Left cardiac atrium (tissue), 4 donors: ENCODE measurements around the gene ENTPD6. TPM values are rescaled to one million over a fixed set of nuclear protein-coding genes. Genes with fewer than 3 reads are reported as not detected.

Experiments used
- ATAC-seq, 2 donors: fragments of 200-7000 bp; cut with Tn5 transposase; one replicate each; pipeline ENCODE4 v1.9.1; 2020; ENCODE audit warnings: mild to moderate bottlenecking in 2 of 2, moderate library complexity in 2 of 2
- DNase-seq: peaks from one replicate; pipeline ENCODE4 v3.0.0-alpha.2; 2020
- intact Hi-C, 2 donors: fragments of 100-400 bp; cut with DNase I; formaldehyde crosslinking; loops; one replicate each; pipeline versions ENCODE4 v1.14.1 to v1.15.1; 2022 to 2023
- total RNA-seq, 2 donors: library from RNA; stranded (reverse); fragmentation: NEBNext Ultra II Directional; extraction: Animal tissue kit (Norgen Biotek cat#: 25700); gene quantifications; one replicate each; pipeline ENCODE4 v1.2.1, GENCODE V29; 2021
- donor health status: DM: no; HTN: yes; CAD: no.
- donor health status: DM: no; HTN: yes; CAD: no; lungs with severe emphysema.
- donor health status: DM: yes; HTN: yes; CAD: no.
- donor health status: Dilated cardiomyopathy.

ENTPD6 gene
- total RNA-seq, 2 donors from 2014 or later: 110 to 127 TPM

GRCh38 chr20:25204550-25205276, 9.2 kb downstream of the ENTPD6 start:
- DNase-seq (no peak), ATAC-seq (peak; percentile 13 to 34)
- intact Hi-C loops: no loop called here

DNA sequence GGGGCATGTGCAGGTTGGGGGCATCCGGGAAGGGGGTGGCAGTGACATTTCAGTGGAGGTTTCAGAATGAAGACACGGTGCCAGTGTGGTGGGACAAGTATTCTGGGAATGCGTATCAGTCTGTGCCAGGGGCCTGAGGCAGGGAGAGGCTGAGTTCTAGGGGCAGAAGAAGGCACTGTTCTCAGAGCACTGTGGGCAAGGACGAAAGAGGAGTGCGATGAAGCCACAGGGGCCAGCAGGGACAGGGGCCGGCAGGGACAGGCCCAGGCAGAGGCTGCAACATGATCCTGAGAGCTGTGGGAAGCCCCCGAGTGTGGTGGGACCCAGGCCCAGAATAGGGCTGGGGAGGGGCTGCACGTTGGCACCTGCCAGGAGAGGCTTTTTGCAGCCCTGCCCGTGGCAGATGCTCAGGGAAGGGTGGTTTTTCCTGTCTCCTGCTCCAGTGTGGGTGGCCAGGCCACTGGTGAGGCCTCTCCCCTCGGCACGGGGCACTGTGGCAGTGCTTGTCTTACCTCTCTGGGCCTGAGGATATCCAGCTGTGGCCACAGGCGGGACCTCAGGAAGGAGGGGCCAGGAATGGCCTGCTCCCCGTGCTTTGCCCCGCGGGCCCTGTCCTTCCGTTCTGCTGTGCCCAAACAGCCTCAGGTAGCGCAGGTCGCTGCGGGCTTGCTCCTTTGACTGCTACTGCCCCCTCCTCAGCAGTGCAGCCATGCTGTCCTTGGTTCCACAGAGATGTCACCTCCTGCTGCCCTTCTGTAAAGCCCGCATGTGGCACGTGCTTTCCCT, 10.0 kb downstream of the ENTPD6 start:
- DNase-seq: no peak
- intact Hi-C loops: no loop called here
- ATAC-seq: peak; percentile 39 to 55

GRCh38 chr20:25206063-25206403, 10.5 kb downstream of the ENTPD6 start:
- ATAC-seq: peak in 1 of 2 donors; percentile 35

DNA sequence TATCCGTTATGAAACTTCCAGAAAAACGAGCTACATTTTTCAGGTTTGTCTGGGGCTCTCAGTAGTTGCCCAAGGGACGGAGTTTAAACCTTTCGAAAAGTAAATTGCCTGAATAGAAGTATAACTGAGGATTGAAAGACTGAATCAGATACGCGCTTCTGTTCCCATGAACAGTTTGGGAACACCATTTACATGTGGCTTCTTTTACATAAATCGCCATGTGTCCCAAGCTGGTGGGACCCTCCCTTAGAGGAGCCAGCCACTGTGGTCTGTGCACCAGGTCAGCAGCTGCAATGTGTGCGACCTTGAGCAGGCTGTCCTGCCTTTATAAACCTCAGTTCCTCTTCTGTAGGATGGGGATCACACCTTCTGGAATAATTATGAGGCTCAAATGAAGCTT, 11.0 kb downstream of the ENTPD6 start:
- intact Hi-C loops: no loop called here
- ATAC-seq: no peak
- DNase-seq: no peak

More at GRCh38 chr20:25206063-25206403, 10.5 kb downstream of the ENTPD6 start:
- no peak for DNase-seq
- intact Hi-C loops: no loop called here

DNA sequence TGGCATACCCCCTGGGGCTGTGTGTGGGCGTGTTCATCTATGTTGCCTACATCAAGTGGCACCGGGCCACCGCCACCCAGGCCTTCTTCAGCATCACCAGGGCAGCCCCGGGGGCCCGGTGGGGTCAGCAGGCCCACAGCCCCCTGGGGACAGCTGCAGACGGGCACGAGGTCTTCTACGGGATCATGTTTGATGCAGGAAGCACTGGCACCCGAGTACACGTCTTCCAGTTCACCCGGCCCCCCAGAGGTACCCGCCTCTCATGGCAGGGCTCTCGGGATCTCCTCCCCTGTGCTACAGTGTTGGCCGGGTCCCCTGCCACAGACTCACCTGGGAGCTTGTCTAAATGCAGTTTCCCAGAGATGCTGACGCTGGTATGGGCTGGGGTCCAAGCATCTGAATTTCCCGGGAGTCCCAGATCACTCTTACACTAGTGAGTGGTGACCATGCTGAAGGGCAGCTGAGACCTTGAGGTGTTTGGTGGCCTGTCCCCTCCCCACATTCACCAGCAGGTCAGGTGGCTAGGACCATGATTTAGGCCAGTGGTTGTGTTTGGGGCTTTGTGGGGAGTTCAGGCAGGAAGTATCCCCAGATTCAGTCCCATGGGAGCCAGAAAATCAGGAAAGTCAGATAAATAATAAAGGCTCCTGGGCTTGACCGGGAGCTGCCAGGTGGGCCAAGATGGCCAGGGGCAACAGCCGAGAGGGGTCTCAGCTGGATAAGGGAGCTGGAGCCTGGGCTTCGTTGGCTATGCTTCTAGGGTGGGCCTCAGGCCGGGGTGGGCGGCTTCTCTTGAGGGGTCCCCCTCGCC, 11.8 kb downstream of the ENTPD6 start:
- ATAC-seq: no peak
- intact Hi-C loops: no loop called here
- no peak for DNase-seq

GRCh38 chr20:25207960-25208534, 12.5 kb downstream of the ENTPD6 start:
- no peak for ATAC-seq
- DNase-seq: no peak
- intact Hi-C loops: no loop called here

DNA sequence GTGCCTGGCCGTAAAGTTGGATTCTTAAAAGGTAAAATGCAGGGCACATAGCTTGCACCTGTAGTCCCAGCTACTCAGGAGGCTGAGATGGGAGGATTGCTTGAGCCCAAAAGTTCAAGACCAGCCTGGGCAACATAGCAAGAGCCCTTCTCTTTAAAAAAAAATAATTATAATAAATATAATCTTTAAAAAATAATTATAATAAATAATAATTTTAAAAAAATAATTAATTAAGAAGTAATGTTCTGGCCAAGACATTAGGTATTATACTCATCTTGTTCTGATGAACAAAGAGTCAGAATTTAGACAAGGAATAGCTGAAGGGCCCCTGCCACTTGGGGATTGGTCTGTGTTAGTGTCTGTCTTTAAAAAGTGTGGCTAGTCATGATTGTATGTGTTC, 13.9 kb downstream of the ENTPD6 start:
- DNase-seq (no peak), ATAC-seq (no peak)
- intact Hi-C loops: no loop called here

DNA sequence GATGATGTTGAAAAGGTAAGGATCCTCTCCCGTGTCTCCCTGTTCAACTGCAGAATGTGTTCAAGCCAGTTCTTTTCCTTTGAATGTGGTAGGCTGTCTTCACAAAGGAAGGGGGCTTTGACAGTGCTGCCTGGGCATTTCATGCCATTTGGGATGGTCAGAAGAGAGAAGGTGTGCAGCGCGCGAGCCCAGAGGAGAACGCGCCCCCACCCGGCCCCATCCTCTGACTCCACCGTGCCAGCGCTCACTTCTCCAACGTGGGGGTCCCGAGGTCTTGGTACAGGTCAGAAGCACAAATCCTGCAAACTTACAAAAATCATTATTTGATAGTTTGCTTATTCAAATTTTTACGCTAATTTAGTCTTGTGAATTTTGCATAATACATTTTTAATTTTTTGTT, 14.4 kb downstream of the ENTPD6 start:
- DNase-seq: no peak
- no peak for ATAC-seq
- intact Hi-C loops: no loop called here

DNA sequence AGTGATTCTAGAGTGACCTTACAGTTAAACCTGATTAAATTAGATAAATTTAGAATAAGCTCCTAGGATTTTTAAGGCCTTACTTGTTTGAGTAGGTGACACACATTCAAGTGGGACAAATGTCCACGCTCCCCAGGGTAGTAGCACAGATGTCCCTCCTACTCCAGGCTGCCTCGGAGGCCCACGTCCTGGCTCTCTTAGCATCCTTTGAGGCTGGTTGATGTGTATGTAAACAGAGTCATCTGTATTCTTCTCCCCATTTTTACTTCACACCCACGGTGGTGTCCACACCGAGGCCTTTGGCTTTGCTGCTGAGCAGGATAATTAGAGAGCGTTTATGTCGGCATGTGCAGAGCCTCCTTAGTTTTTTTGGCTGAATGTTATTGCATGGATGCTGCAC, 15.8 kb downstream of the ENTPD6 start:
- DNase-seq (no peak), ATAC-seq (no peak)
- intact Hi-C loops: no loop called here

GRCh38 chr20:25212242-25212641, 16.7 kb downstream of the ENTPD6 start:
- DNase-seq (no peak), ATAC-seq (no peak)
- intact Hi-C loops: no loop called here

- DNase-seq: no peak
- intact Hi-C loops: no loop called here
- ATAC-seq: no peak
Measured at GRCh38 chr20:25213566-25214425, 18.3 kb downstream of the ENTPD6 start.

DNA sequence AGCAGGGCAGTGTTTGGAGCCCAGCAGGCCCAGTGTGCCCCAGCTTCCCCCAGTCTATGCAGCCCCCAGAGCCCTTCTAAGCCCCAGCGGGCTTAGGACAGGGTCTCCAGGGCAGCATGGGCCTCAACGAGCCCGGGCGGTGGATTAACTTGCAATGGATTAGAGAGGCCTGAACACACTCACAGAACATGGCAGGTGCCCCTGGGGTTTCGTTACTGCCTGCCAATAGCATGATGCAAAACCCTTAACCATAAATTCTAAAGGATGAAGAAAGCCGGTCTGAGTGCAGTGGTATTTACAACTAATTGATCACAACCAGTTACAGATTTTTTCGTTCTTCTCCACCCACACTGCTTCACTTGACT, 18.9 kb downstream of the ENTPD6 start:
- intact Hi-C loops: no loop called here
- DNase-seq (no peak), ATAC-seq (no peak)

- DNase-seq: no peak
- ATAC-seq: no peak
- intact Hi-C loops: no loop called here
Measured at GRCh38 chr20:25214819-25215218, 19.3 kb downstream of the ENTPD6 start.

DNA sequence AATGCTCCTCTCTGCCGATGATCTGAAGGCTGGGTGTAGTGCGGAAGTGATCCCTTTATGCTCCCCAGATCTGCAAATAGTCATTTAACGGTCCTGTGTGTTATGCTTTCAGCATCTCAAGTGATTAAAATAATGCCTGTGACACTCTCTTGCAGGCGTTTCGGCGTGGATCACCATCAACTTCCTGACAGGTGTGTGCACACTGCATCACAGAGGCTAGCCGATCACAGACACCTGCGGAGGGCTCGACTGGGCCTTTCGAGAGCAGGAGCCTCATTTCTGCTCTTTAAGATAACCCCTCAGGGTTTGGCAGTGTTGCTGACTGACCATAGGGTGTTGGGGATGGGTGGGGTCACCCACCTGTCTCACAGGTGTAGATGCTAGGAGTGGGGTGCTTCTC, 20.0 kb downstream of the ENTPD6 start:
- no peak for DNase-seq
- ATAC-seq: no peak
- intact Hi-C loops: no loop called here

DNA sequence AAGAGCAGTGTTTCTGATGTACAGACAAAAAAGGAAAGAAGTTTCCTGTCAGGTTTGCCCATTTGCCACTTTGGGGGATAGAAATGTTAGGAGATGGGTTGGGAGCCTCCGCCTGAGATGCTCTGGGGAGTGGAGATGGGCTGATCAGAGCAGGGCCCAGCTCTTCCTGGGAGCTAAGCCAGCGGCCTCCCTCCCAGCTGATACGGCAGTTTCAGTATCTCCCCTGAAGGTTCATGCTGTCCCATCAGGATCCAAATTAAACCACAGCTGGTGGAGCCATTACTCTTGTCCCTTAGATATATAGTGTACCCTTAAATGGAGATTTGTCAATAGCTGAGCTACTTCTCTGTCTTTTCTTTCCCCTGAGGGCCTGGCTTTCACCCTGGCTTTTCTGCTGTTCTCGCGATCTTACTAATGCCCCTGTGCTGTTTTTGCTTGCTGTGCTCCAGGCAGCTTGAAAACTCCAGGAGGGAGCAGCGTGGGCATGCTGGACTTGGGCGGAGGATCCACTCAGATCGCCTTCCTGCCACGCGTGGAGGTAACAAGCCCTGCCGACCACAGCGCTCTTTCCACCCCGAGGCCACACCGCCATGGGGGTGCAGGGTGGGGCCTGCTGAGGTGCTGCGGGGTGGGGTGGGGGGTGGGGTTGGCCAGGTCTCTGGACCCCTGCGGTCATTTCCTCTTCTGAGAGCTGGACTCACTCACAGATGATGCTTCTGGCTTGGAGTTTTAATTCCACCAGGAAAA, 20.9 kb downstream of the ENTPD6 start:
- intact Hi-C loops: no loop called here
- ATAC-seq: peak; percentile 66 to 85
- peak; percentile 45 for DNase-seq

- no peak for ATAC-seq
Measured at GRCh38 chr20:25217161-25218108, 21.9 kb downstream of the ENTPD6 start.

GRCh38 chr20:25218109-25218486, 22.6 kb downstream of the ENTPD6 start:
- no peak for ATAC-seq
- no peak for DNase-seq
- intact Hi-C loops: no loop called here

More at GRCh38 chr20:25217161-25218108, 21.9 kb downstream of the ENTPD6 start:
- intact Hi-C loops: no loop called here
- no peak for DNase-seq
